ENCODE data around the gene E2F1.

E2F1 gene

DNA sequence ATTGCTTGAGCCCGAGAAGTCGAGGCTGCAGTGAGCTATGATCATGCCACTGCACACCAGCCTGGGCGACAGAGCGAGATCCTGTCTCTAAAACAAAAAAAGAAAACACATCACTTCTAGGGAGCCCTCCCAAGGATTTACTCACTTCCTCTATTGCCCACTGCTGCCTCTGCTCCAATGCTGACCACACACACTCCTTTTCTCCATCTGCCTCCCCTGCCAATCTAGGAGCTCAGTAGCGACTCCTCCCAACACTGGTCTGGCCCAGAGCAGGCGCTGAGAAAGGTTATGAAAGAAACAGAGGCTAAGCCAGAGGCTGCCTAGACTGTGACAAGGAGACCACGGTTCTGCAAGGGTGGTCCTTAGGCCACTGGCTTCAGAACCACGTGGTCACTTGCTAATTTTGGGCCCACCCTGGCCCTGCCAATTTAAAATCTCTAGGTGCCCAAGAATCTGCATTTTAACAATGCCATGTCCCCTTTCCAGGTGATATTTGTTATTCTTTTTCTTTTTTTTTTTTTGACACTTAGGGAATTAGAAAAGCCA lies 1.3 kb upstream of the E2F1 start:
- no peak for DNase-seq

DNA sequence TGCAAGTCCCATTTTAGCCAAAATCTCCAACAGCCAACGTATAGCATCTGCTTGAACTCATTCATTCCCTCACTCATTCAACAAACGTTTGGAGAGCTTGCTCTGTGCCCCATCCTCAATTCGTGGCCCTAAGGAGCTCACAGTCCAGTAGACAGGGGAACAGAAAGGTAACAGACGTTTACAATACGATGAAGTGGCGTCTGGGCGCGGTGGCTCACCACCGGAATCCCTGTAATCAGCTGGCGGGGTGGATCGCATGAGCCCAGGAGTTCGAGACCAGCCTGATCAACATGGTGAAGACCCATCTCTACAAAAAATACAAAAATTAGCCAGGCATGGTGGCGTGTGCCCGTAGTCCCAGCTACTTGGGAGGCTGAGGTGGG lies 790 bp upstream of the E2F1 start:
- no peak for DNase-seq

DNA sequence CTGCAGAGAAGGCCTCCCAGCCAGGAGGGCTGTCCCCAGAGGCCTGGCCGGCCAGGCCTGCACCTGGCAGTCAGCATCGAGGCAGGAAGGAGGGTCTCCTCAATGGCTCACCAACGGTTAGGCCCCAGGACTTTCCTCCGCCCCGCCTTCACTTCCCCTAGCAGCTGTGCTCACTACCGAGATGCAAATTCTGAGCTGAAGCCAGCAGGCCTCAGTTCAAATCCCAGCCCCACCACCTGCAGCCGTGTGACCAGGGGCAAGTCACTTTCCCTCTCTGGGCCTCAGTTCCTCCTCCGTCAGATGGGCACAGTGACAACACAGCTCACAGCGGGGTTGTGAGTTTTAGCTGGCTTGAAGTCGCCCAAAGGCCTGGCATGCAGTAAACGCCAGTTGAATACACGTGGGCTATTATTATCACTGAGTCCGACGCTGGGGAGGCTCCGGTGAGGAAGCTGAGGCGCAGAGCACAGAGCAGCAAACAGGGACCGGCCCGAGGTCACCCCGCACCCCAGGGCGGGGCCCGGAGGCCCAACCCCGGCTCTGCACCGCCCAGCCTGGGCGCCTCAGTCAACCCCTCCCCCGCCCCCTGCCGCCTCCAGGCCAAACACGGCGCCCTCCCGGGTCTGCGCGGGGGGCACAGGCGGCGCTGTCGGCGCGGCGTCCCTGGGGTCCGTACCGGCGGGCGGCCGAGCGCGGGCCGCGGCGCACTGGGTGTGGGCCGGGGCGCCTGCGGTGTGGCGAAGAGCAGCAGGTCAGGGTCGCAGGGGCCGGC lies 671 bp downstream of the E2F1 start:
- no peak for DNase-seq

DNA sequence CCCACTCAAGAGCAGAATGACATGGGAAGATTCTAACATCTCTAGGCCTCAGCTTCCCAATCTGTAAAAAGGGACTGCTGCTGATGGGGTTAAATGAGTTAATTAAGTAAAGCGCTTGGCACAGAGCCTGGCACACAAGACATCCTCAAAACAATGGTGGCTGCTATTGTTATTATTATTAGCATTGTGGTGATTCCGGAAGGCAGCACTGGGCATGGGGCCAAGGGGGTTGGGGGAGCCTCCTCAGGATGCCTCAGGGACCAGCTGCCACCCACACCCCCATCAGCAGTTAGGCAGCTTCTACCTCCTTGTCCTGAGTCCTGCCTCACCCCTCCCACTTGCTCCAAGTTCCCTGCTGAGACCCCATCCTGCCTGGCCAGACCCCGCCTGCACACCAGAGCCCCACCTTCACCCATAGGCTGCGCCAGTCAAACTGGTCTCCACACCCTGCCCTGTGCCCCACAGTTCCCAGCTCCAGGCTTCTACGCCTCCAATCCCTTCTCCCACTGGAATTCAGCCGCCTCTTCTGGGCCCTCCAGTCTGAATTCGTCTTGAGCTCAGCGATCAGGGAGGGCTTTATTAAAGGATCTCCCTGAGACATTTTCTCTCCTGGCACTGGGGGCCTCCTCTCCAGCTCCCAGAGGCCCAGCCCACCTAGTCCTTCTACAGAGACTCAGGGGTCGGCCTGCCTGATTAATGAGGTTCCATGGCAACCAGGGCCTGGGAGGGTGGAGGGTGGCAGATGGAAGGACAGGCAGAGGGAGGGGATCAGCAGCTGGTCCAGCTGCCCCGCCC lies 1.5 kb downstream of the E2F1 start:
- DNase-seq: no peak

DNA sequence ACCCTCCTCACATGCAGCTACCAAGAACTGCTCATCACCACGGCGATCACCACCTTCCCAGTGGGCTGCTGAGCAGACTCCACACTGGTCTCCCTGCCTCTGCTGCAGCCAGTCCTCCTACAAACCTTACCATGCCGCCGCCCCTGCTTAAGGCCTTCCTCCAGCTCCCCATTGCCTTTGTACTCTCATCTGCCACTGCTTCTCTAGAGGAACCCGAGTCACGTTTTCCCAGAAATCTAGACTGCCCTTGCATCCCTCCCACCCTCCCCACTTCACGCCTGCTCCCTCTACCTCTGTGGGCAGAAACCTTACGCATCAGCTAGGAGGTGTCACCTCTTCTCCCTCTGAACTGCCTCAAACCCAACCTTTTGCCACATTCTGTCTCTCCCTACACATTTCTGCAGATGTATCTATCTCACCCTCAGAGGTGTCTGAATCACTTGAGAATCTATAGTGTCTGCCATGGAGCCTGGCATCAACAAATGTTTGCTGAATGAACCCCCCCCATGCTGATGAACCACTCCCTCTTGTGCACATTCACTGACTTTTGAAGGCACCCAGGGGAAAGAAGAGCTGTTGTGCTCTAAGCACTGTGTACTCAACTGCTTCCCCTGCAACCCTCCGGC lies 4.3 kb downstream of the E2F1 start:
- no peak for DNase-seq

DNA sequence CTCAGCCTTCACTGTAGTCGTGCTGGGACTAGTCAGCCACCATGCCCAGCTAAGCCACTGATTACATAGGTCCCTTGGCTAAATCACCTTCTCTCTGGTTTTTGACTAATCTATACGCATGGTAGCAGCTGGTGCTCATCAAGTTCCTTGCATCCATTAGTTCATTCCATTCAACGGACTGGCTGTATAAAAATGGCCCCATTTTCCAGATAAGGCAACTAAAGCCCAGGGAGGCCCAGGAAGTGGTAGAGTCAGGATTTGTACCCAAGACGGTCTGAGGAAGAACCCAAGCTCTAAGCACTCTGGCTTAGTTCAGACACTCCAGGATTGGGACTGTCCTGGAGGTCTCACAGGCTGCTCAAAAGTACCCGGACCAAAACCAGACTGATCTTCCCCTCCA lies 4.9 kb downstream of the E2F1 start:
- DNase-seq: no peak

DNA sequence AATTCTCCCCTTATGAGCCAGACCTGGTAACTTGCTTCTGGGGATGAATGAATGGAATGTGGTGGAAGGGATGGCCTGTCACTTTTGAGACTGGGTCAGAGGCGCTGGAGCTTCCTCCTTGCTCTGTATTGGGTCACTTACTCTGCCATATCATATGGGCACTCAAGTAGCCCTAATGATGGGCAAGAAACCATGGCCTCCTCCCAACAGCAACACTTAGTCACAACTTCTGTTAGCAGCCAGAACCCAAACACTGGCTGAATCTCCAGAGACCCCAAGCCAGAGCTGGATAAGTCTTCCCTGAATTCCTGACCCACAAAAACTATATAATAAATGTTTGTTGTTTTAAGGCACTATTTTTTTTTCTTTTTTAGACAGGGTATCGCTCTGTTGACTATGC lies 5.5 kb downstream of the E2F1 start:
- no peak for DNase-seq

DNA sequence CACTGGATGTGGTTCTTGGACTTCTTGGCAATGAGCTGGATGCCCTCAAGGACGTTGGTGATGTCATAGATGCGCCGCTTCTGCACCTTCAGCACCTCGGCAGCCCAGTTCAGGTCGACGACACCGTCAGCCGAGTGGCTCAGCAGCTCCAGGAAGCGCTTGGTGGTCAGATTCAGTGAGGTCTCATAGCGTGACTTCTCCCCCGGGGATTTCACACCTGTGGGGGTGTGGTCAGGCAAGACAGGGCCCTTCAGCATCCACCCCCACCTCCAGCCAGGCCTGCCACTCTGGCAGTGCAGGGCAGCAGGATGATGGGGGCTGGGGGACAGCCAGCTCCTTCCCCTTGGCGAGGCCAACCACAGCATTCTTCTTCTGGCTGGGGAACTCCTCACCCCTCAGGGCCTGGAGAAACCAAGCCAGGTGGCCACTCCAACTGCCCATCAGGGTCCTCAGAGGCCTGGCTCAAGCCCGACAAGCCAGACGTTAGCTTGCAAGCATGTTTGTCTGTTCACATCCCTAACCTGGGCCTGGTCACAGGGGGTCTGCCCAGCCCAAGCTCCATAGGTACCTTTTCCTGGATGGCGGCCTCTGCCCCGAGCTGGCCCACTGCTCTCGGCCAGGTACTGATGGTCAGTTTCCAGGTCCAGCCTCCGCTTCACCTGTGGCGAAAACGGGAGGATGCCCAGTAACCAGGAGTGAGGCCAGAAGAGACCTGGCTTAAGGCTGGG lies 6.3 kb downstream of the E2F1 start:
- peak; percentile 29 for DNase-seq

DNA sequence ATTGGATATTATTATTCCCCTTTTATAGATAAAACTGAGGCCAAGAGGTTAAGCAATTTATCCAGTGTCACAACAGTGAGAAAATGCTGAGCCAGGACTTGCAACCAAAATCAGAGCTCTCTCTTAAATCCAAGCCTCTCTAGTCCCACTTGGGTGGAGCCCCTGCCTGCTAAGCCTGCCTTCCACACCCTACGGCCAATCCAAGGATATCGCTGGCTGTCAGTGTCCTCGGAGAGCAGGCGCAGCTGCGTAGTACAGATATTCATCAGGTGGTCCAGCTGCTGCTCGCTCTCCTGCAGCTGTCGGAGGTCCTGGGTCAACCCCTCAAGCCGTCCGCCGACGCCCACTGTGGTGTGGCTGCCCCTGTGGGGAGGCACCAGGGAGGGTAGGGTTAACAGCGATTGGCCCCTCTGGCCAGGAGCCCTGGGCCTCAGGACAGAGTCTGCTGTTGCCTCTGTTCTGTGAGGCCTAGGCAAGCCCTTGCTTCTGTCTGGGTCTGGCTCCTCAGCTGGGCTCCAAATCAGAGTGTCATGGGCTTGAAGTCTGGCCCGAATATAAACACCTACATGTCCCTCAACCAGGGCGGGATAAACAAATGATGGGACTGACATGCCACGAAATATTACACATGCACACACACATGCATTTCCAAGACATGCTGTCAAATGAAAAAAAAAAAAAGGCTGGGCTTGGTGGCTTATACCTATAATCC lies 8.0 kb downstream of the E2F1 start:
- no peak for DNase-seq

DNA sequence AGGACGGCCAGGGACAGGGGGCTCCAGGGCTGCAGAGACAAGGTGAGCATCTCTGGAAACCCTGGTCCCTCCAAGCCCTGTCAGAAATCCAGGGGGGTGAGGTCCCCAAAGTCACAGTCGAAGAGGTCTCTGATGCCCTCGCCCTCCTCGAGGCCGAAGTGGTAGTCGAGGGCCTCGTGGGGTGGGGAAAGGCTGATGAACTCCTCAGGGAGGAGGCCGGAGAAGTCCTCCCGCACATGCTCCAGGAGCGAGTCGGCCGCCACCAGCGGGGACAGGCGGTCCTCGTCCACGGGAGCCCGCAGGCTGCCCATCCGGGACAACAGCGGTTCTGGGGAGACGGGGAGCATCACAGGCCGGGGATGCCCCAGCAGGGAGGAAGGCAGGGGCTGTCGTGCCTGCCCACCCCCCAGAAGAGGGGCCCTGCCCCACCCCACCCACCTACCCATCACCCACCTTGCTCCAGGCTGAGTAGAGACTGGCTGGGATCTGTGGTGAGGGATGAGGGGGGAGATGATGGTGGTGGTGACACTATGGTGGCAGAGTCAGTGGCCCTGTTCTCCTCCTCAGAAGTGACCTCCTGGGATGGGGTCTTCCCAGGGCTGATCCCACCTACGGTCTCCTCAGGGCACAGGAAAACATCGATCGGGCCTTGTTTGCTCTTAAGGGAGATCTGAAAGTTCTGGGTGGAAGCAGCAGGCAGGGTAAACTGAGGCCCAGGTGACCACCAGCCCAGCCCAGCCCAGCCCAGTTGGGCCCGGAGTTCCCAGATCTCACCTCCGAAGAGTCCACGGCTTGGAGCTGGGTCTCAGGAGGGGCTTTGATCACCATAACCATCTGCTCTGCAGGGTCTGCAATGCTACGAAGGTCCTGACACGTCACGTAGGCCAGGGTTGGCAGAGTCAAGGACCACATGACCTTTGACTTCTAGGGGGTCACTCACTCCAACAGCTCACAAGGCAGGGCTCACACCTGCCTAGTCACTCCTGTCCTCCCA lies 9.2 kb downstream of the E2F1 start:
- no peak for DNase-seq

DNA sequence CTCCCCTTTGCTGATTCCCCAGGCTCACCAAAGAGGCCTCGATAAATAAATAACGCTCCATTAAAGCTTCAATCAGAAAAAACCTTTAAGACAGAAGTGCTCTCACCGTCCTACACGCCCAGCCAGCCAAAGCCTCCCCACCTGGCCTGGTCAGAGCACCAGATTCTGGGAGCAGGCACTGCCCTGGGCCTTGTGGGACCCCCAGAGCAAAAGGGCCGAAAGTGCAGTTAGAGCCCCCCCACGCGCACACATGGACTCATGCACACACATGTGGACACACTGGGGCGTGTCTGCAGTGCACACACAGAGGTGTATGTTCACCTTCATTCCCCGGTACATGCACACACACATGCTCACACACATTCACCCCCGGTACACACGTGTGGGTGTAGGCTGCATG lies 10.1 kb downstream of the E2F1 start:
- DNase-seq: no peak

DNA sequence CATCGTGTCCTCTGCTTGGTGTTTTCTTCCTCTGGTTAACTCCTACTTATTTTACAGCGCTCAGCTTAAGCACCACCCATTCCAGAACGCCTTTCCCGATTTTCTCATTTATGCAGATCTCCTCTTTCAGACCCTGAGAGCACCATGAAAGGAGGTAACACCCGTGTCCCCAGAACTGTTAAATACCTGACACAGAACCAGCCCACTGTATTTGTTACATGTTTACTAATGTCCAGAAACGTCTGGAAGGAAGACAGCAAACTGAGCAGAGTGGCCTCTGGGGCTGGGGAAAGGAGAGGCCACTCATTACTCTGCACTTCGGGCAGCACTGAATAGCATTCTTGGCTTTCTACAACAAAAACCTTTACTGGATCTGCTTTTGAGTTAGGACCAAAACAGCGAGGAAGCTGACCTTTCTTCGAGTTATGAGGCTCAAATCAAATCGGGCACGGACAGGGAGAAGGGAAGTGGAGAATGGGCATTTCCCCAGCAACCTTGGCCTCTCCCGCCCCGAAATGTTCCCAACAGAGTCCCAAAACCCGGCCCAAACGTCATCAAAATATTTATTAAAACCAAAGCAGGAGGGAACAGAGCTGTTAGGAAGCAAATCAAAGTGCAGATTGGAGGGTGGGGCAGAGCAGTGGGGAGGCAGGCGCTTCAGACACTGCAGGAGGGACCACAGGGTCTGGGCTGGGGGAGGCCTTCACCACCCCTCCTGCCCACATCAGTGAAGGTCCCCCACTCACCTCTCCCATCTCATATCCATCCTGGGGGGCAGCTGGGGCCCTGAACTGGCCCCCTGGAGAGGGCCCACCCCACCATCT lies 10.8 kb downstream of the E2F1 start:
- DNase-seq: no peak

DNA sequence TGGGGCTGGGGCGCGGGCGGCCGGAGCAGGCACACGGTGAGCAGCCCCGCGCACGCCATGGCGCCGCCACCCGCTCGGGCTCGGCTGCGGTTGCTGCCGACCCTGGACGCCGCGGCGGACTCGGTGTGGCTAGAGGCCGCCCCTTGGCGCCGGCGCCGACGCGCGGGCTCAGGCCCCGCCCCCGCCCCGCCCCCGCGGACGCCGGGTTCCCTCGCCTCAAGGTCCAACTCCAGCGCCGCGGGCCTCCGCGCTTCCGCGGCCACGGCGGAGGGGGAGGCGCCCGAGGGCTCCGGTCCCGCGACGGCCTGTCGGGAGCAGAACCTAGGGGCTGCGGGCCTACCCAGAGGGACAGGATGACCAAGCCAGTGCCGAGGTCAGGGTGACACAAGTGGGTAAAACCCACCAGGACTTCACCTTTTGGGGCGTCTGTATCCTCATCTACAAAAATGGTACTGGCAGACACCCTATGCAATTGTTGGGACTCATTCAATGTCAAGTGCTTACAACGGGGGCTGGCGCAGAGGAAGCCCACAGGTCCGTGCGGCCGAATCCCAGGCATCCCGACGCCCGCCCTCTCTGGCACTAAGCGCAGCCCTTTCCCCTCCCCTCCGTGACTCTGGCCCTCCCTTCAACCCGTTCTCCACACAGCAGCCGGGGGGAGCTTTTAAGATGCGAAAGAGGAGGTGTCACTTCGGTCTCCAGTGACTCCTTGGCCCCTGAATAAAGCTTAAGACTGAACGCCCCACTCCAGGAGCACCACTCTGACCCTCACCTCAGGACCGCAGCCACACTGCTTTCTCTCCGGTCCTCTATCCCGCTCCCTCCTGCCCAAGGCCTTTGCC lies 11.7 kb downstream of the E2F1 start, which contains the start of gene NECAB3:
Gene NECAB3 (minus strand): TSS at position 135 of the 842 bp plus-strand sequence. CDS start 76 bp downstream, at position 59.
- DNase-seq: peak; percentile 54

DNA sequence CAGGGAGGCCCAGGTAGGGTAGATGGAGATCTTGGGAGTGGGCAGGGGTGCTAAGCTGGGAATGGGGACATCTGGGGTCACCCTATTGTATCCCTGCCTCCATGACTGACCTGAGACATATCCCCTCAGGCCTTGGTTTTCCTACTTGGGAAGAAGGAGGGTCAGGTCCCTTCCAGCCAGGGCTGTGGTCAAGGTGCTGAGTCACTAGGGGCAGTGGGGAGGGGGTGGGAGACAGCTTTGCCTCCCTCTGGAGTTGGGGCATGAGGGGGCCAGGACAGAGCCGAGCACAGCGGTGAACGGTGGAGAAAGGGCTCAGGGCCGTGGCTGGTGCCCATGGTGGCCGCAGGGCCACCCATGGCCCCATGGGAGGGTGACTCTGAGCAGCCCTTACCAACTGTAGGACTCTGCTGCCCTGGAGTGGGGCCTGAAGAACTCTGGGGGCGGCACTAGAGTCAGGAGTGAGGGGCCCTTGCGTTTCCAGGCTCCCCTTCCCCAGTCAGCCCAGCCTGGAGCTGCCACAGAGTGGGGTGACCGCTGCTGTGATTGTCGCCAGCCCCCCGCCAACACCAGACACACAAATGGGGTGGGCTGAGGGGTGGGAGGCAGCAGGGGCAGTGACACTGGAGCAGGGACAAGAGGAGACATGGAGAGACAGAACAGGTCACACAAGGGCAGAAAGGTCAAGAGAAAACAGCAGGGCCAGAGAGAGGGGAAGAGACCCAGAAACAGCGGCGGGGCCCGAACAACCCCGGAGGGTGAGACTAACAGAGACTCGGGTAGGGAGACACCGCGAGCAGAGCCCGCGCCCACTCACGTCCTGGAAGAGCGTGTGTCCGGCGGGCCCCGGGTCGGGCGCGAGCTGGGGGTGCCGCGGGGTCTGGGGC lies 12.5 kb downstream of the E2F1 start:
- no peak for DNase-seq

DNA sequence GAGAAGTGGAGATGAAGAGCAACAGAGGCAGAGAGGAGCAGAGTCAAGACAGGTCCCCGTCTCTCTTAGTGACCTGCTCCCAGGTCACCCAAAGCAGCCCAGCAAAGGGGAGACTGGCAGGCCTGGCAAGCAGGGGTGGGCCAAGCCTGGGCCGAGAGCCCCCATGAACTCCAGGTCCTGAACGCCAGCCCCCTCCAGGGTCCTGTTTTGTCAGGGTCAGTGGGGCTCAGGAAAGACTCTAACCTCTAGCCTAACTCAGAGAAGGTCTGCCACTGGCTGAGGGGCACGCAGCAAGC lies 13.1 kb downstream of the E2F1 start:
- DNase-seq: no peak

DNA sequence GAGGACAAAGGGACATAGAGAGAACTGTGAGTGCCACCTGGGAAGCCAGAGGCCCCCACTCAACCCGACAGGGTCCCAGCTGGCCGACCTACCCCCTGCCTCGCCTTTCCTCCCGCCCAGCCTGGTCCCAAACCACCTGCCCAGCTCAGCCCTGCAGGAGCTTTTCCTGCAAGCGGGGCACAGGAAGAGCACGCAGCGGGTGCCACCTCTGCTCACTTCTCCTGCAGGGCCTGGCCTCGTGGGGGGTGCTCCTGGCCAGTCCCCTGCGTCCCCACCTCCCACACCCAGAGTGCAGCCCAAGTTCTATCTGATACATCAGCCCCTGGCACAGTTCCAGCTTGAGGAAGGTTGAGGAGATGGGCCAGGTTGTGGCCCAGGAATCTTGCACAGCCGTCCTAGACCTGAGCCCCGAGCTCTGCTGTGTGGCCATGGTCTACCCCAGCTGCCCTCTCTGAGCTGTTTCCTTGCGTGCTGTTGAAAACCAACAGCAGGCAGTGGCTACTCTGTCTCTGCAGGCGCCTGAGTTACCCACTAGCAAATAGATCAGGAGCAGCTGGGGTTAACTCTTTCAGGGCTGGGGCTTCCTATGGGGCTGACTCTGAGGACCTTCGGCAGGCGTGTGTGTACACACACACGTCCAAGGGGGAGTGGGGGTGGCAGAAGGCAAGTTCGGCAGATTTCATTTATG lies 13.6 kb downstream of the E2F1 start:
- DNase-seq: no peak

DNA sequence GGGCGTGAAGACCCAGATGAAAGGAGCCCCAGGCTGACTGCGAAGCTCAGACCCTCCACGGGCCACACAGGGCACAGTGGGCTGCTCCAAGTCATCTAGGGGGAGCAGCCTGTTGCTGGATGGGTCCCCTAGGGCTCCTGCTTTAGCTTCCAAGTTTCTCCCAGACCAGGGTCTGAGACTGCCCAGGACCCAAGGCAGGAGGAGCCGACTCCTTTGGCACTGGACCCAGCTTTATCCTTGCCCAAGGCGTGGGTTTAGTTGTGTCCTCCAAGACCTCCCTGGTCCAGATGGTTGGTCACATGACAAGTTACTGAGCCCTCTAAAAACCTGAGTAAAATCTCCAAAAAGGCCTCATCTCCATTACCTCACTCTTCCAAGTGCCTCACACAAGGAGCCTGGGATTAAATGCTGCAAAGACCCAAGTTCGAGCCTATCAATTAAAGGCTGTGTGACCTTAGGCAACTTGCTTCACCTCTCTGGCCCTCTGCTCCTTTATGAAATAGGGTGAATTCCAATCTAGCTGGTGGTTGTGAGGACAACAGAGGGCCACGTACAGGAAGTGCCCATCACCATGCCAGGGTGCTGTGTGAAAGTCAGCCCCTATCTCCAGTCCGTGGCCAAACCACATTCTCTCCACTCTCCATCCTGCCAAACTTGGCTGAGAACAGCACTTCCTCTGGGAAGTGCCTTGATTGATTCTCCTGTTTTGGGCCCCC lies 14.5 kb downstream of the E2F1 start:
- no peak for DNase-seq

Data from activated CD8-positive, alpha-beta memory T cell treated with anti-CD3 and anti-CD28 coated beads, Interleukin-2, amount 50 U/mL, for 4 hours (primary cell).